Ascending aorta (tissue), 2 donors: ENCODE measurements around the gene CASP9. TPM values are rescaled to one million over a fixed set of nuclear protein-coding genes. Genes with fewer than 3 reads are reported as not detected.
"Not testable (repeated sequence)": the region's sequence is repeated elsewhere in the genome, so short reads cannot be mapped to it uniquely, and the experiment has no call there.

ENCODE experiments used
- DNase-seq, 2 donors: peaks; one replicate each; pipeline ENCODE4 v3.0.0-alpha.2; 2019; ENCODE audit warnings: low spot score in 2 of 2
- H3K27ac ChIP-seq, 2 donors: fragments of 200-600 bp; sonication (generic); one replicate each; pipeline ENCODE4 v1.5.1; 2016 to 2017; ENCODE audit warnings: mild to moderate bottlenecking in 1 of 2
- H3K27me3 ChIP-seq: fragments of 200-600 bp; sonication (generic); one replicate; pipeline ENCODE4 v1.5.1; 2017
- H3K36me3 ChIP-seq, 2 donors: fragments of 200-600 bp; sonication (generic); one replicate each; pipeline ENCODE4 v1.5.1; 2016
- H3K4me1 ChIP-seq, 2 donors: fragments of 200-600 bp; sonication (generic); one replicate each; pipeline ENCODE4 v1.5.1; 2016 to 2017; ENCODE audit warnings: mild to moderate bottlenecking in 1 of 2
- H3K4me3 ChIP-seq, 2 donors: fragments of 200-600 bp; sonication (generic); one replicate each; pipeline ENCODE4 v1.5.1; 2016 to 2017; ENCODE audit warnings: mild to moderate bottlenecking in 1 of 2
- H3K9me3 ChIP-seq, 2 donors: fragments of 200-600 bp; sonication (generic); one replicate each; pipeline ENCODE4 v1.5.1; 2016
- CTCF ChIP-seq, 3 experiments: fragments of 200-600 bp in 2 of 3; fragments of 450-650 bp in 1 of 3; sonication (generic) in 2 of 3; IDR thresholded peaks; one replicate each; pipeline ENCODE4 v1.5.1; 2016 to 2019; ENCODE audit warnings: antibody characterized with exemption in 3 of 3, mild to moderate bottlenecking in 1 of 3, moderate library complexity in 1 of 3
- intact Hi-C: fragments of 100-400 bp; cut with DNase I; formaldehyde crosslinking; loops from one replicate; pipeline ENCODE4 v1.15.1; 2023
- total RNA-seq: library from RNA; depleted of rRNA; stranded (reverse); fragments of >200 nt; gene quantifications from one replicate; pipeline ENCODE4 v1.1.0, GENCODE V29; 2016

CASP9 gene
- total RNA-seq, 1 donor from 2014 or later, result 15.5 TPM

- DNase-seq, result no peak
- no peaks in the 10 kb centered on the region for H3K27me3 ChIP-seq
- TF ChIP-seq CTCF (IDR thresholded peaks at IDR 0.05), result no peak
- H3K4me3 ChIP-seq, result no peak overlapping the region
- no peak overlapping the region for H3K27ac ChIP-seq
- intact Hi-C loops, result no loop called here
- no peaks in the 10 kb centered on the region for H3K4me1 ChIP-seq
- H3K9me3 ChIP-seq, result no peaks in the 10 kb centered on the region
- H3K36me3 ChIP-seq, result no peaks in the 10 kb centered on the region
These were observed 54.7 kb downstream of the CASP9 start for GRCh38 chr1:15469361-15469760.

- Histone ChIP-seq H3K4me1 (no peaks in the 10 kb centered on the region), H3K36me3 (no peaks in the 10 kb centered on the region), H3K4me3 (no peak overlapping the region), H3K9me3 (no peaks in the 10 kb centered on the region), H3K27me3 (no peaks in the 10 kb centered on the region), H3K27ac (no peak overlapping the region)
- intact Hi-C loops, result no loop called here
- TF ChIP-seq CTCF (IDR thresholded peaks at IDR 0.05), result no peak
- no peak for DNase-seq
These were observed 55.9 kb downstream of the CASP9 start for GRCh38 chr1:15468145-15468544.

GRCh38 chr1:15466955-15467625 lies 56.9 kb downstream of the CASP9 start:
- H3K4me1 ChIP-seq, H3K36me3 ChIP-seq, DNase-seq, H3K27me3 ChIP-seq, H3K27ac ChIP-seq, H3K9me3 ChIP-seq, intact Hi-C loops, H3K4me3 ChIP-seq: not testable (repeated sequence)

- H3K4me1 ChIP-seq, result no peaks in the 10 kb centered on the region
These were observed 58.3 kb downstream of the CASP9 start for GRCh38 chr1:15465674-15466073.

GRCh38 chr1:15463926-15464322 lies 60.1 kb downstream of the CASP9 start:
- H3K9me3 ChIP-seq, H3K4me3 ChIP-seq, H3K27ac ChIP-seq, H3K36me3 ChIP-seq, H3K4me1 ChIP-seq, DNase-seq, H3K27me3 ChIP-seq, intact Hi-C loops: not testable (repeated sequence)

More at GRCh38 chr1:15465674-15466073, 58.3 kb downstream of the CASP9 start:
- no peak overlapping the region for H3K27ac ChIP-seq
- no peak for TF ChIP-seq CTCF (IDR thresholded peaks at IDR 0.05)
- no peaks in the 10 kb centered on the region for H3K9me3 ChIP-seq
- no peaks in the 10 kb centered on the region for H3K27me3 ChIP-seq
- DNase-seq, result no peak
- intact Hi-C loops, result no loop called here
- no peaks in the 10 kb centered on the region for H3K36me3 ChIP-seq
- H3K4me3 ChIP-seq, result no peak overlapping the region

GRCh38 chr1:15463064-15463800 lies 60.8 kb downstream of the CASP9 start:
- H3K27me3 ChIP-seq, H3K9me3 ChIP-seq, intact Hi-C loops, H3K27ac ChIP-seq, H3K4me3 ChIP-seq, H3K36me3 ChIP-seq, H3K4me1 ChIP-seq, DNase-seq: not testable (repeated sequence)

- intact Hi-C loops, result no loop called here
These were observed 63.3 kb downstream of the CASP9 start for GRCh38 chr1:15460708-15461095.

More at GRCh38 chr1:15460708-15461095, 63.3 kb downstream of the CASP9 start:
- no peak for DNase-seq
- no peak for TF ChIP-seq CTCF (IDR thresholded peaks at IDR 0.05)
- no peak overlapping the region for H3K27ac ChIP-seq
- H3K9me3 ChIP-seq, result no peaks in the 10 kb centered on the region
- no peaks in the 10 kb centered on the region for H3K36me3 ChIP-seq
- H3K4me1 ChIP-seq, result no peaks in the 10 kb centered on the region
- H3K27me3 ChIP-seq, result no peaks in the 10 kb centered on the region
- no peak overlapping the region for H3K4me3 ChIP-seq
